Body of pancreas (tissue), 4 donors: ENCODE data around the gene GPR107.

Source experiments
- POLR2A ChIP-seq, 3 donors: fragments of 450-650 bp; IDR thresholded peaks; one replicate each; pipeline ENCODE4 v1.6.1; 2016; ENCODE audit warnings: antibody characterized with exemption in 3 of 3, mild to moderate bottlenecking in 2 of 3
- TF ChIP-seq, protein P1 (sequence below), 7 experiments: fragments of 450-650 bp in 4 of 7; fragments of 200-600 bp in 3 of 7; sonication (generic) in 3 of 7; IDR thresholded peaks; one replicate each; pipeline ENCODE4 v1.5.1; 2016 to 2019; ENCODE audit warnings: antibody characterized with exemption in 7 of 7

DNA sequence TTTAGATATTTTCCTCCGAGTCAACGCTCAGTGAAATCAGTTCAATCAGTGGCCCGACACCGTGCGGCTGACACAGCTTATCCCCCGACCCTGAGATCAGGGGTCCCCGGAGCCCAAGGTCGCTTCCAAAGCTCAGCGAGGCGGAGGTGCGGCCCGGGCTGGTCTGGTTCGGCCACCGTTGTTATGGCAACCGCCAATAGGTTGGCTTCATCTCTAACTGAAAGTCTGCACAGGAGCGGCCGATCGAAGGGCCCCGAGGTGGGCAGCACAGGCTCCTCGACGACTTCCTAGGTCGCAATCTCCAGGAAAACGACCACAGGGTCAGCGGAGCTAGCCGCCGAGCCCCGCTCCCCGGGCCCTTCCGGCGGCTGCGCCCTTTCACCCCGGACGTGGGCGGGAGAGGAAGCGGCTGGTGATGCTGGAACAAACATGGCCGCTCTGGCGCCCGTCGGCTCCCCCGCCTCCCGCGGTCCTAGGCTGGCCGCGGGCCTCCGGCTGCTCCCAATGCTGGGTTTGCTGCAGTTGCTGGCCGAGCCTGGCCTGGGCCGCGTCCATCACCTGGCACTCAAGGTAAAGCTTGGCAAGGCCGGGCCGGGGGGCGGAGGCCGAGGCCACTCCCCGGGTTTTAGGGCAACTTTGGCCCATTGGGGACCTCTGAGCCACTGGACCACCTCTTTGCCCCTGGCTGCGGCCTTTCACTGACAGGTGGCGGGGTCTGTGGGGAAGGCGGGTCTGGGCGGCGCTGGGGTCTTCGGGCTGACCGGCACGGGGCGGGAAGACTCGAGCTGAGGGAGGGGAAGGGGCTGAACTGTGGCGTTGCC lies at the start of gene GPR107:
- peak; percentile 47 to 87 (median 86) for TF ChIP-seq POLR2A (IDR thresholded peaks at IDR 0.05)
- TF ChIP-seq, protein P1, sequence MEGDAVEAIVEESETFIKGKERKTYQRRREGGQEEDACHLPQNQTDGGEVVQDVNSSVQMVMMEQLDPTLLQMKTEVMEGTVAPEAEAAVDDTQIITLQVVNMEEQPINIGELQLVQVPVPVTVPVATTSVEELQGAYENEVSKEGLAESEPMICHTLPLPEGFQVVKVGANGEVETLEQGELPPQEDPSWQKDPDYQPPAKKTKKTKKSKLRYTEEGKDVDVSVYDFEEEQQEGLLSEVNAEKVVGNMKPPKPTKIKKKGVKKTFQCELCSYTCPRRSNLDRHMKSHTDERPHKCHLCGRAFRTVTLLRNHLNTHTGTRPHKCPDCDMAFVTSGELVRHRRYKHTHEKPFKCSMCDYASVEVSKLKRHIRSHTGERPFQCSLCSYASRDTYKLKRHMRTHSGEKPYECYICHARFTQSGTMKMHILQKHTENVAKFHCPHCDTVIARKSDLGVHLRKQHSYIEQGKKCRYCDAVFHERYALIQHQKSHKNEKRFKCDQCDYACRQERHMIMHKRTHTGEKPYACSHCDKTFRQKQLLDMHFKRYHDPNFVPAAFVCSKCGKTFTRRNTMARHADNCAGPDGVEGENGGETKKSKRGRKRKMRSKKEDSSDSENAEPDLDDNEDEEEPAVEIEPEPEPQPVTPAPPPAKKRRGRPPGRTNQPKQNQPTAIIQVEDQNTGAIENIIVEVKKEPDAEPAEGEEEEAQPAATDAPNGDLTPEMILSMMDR (IDR thresholded peaks at IDR 0.05): no peak
